Mucosa of rectum (tissue), 2 donors: Measurements from ENCODE around the gene HELZ.

Source experiments
- H3K27ac ChIP-seq, 2 donors: one replicate each; pipeline ENCODE4 v1.7.0; 2013; ENCODE audit warnings: inconsistent platforms in 2 of 2, low read depth in 2 of 2, low read length in 2 of 2
- H3K27me3 ChIP-seq, 2 donors: one replicate each; pipeline ENCODE4 v1.7.0; 2013; ENCODE audit warnings: low read length in 2 of 2; ENCODE audit not compliant: control insufficient read depth in 2 of 2, insufficient read depth in 2 of 2
- H3K36me3 ChIP-seq, 2 donors: one replicate each; pipeline ENCODE4 v1.7.0; 2013; ENCODE audit warnings: low read length in 2 of 2; ENCODE audit not compliant: control insufficient read depth in 2 of 2, insufficient read depth in 2 of 2
- H3K4me1 ChIP-seq, 2 donors: one replicate each; pipeline ENCODE4 v1.7.0; 2013; ENCODE audit warnings: low read length in 2 of 2, mild to moderate bottlenecking in 1 of 2; ENCODE audit not compliant: control insufficient read depth in 2 of 2, insufficient read depth in 2 of 2
- H3K4me3 ChIP-seq, 2 donors: one replicate each; pipeline ENCODE4 v1.7.0; 2013; ENCODE audit warnings: low read length in 2 of 2
- H3K9ac ChIP-seq, 2 donors: one replicate each; pipeline ENCODE4 v1.7.0; 2013; ENCODE audit warnings: low read length in 2 of 2, low read depth in 1 of 2, mild to moderate bottlenecking in 1 of 2
- H3K9me3 ChIP-seq, 2 donors: one replicate each; pipeline ENCODE4 v1.7.0; 2013; ENCODE audit warnings: low read length in 2 of 2; ENCODE audit not compliant: control insufficient read depth in 2 of 2
- donor health status: healthy.
- donor health status: Normal muscosa, but diverticular disease.

HELZ gene

DNA sequence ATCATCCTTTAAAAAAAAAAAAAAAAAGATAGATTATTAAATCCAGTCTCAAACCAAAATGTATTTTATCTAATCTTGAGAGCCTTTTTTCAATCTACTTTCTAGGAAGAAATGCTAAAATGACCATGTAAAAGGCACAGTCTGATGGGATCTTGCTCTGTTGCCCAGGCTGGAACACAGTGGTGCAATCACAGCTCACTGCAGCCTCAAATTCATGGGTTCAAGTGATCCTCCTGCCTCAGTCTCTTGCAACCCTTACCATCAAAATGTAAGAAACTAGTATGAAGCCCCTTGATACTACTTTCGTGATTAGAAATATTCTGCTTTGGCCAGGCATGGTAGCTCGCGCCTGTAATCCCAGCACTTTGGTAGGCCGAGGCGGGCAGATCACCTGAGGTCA lies 70.8 kb downstream of the HELZ start:
- H3K4me3 ChIP-seq = no peak overlapping the region
- H3K9ac ChIP-seq = no peak overlapping the region
- H3K36me3 ChIP-seq = peaks cover 11 to 29% of the 10 kb centered on the region in 2 donors
- H3K4me1 ChIP-seq = no peaks in the 10 kb centered on the region
- no peaks in the 10 kb centered on the region for H3K9me3 ChIP-seq
- no peaks in the 10 kb centered on the region for H3K27me3 ChIP-seq
- H3K27ac ChIP-seq = no peak overlapping the region

DNA sequence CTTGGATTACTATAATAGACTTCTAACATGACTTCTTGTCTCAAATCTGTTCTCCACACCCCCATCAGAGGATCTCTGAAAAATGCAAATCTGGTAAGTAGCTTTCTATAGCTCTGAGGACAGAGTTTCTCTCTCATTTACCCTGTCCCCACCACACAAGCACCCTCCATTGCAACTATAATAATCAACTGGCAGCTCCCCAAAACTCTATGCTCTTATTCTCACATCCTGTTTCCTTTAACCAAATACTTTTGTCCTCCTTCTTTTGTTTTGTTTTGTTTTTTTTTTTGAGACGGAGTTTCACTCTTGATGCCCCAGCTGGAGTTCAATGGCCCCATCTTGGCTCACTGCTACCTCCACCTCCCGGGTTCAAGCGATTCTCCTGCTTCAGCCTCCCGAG lies 73.4 kb downstream of the HELZ start:
- no peak overlapping the region for H3K9ac ChIP-seq
- no peak overlapping the region for H3K4me3 ChIP-seq
- no peak overlapping the region for H3K27ac ChIP-seq
- H3K36me3 ChIP-seq = peaks cover 9 to 26% of the 10 kb centered on the region in 2 donors
- H3K27me3 ChIP-seq = no peaks in the 10 kb centered on the region
- H3K4me1 ChIP-seq = no peaks in the 10 kb centered on the region
- H3K9me3 ChIP-seq = no peaks in the 10 kb centered on the region

DNA sequence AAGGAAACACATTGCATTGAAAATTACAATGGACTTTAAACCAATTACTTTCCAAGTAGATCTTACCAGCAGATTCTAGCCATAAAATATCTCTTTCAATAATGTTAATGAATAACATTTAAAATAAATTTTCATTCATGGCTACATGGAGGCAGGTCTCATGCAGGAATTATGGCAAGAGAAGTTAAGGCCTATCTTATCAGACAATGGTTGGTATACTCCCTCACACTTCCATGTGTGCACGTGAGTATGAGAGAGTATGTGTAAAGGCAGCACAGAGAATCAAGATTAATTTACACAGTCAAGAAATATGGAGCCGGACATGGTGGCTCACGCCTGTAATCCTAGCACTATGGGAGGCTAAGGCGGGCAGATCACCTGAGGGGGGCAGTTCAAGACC lies 76.5 kb downstream of the HELZ start:
- H3K9me3 ChIP-seq = no peaks in the 10 kb centered on the region
- no peaks in the 10 kb centered on the region for H3K27me3 ChIP-seq
- no peak overlapping the region for H3K4me3 ChIP-seq
- H3K9ac ChIP-seq = no peak overlapping the region
- H3K36me3 ChIP-seq = peaks cover 28 to 33% of the 10 kb centered on the region in 2 donors
- H3K27ac ChIP-seq = no peak overlapping the region
- no peaks in the 10 kb centered on the region for H3K4me1 ChIP-seq

DNA sequence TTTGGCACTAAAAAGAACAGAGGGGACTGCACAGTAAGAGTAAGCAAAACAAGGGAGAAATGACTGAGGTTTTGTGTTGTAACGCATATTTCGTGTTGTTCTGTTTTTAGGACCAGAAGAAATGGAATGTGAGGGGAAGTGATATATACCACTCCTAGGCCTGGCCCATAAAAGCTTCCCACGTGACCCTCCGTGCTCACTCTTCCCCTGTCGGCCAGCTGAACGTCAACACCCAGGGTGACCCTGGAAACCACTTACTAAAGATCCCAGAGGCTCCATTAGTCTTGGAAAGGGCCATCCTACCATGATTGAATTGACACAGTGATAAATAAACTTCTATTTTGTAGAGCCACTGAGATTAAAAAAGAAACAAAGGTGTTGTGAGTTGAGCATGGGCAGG lies 79.8 kb downstream of the HELZ start:
- H3K4me3 ChIP-seq = no peak overlapping the region

DNA sequence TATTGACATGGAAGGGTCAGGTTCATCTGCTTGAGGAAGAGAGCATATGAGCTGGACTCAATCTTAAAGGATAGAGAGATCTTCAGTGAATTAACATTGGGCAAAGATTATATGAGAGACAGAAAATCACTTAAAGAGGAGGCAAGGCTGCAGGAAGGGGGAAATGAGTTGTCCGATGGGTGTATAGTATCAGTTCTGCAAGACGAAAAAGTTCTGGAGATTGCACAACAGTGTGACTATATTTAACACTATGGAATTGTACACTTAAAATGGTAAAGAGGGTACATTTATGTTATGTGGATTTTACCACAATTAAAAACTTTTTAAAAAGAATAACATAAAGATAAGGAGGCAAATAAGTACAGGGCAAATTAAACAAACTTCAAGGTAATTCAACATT lies 80.7 kb downstream of the HELZ start:
- Histone ChIP-seq H3K36me3 (peaks cover 42 to 45% of the 10 kb centered on the region in 2 donors), H3K27ac (no peak overlapping the region), H3K9me3 (no peaks in the 10 kb centered on the region), H3K4me1 (no peaks in the 10 kb centered on the region), H3K27me3 (no peaks in the 10 kb centered on the region), H3K4me3 (no peak overlapping the region), H3K9ac (no peak overlapping the region)

More for the DNA sequence above, 79.8 kb downstream of the HELZ start:
- H3K36me3 ChIP-seq = peaks cover 36 to 46% of the 10 kb centered on the region in 2 donors
- H3K4me1 ChIP-seq = no peaks in the 10 kb centered on the region
- H3K9ac ChIP-seq = no peak overlapping the region
- no peak overlapping the region for H3K27ac ChIP-seq
- H3K27me3 ChIP-seq = no peaks in the 10 kb centered on the region
- H3K9me3 ChIP-seq = no peaks in the 10 kb centered on the region

DNA sequence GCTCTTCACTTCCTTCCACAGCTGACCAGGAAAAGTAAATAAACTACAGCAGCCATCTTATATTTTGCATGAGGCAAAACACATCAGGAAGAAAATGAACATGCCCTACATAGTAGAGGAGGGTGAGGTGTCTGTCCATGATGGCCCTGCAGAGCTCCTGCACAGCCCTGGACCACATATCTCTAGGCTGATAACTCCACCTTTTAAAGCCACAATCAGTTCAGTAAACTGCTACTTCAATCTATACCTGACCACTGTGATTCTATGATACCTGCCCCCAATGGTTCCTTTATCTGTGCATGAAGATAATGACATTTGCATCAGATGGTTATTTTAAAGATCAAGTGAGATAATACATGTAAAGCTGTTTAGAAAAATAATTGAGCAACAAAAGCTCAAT lies 82.2 kb downstream of the HELZ start:
- no peak overlapping the region for H3K4me3 ChIP-seq
- H3K36me3 ChIP-seq = peaks cover 42 to 47% of the 10 kb centered on the region in 2 donors
- H3K27me3 ChIP-seq = no peaks in the 10 kb centered on the region
- H3K4me1 ChIP-seq = no peaks in the 10 kb centered on the region
- no peaks in the 10 kb centered on the region for H3K9me3 ChIP-seq
- no peak overlapping the region for H3K9ac ChIP-seq
- no peak overlapping the region for H3K27ac ChIP-seq

DNA sequence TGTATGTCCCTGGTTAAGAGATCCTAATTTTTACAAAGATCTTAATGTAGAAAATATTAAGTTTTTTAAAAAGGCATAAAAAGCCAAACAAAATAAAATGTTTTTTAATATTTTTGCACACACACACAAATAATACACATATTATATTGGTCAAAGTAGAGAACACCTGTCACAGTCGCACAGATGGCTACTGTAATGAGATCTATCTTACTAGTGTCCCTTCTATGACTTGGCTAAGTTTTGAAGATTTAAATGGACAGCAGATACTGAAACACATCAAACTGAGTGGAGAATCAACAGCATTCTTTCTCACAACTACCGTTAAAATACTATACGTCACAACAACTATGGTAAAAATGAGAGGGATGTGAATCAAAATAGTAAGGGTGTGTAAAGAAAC lies 83.4 kb downstream of the HELZ start:
- Histone ChIP-seq H3K27me3 (no peaks in the 10 kb centered on the region), H3K27ac (no peak overlapping the region), H3K4me1 (no peaks in the 10 kb centered on the region), H3K4me3 (no peak overlapping the region), H3K9me3 (no peaks in the 10 kb centered on the region), H3K9ac (no peak overlapping the region), H3K36me3 (peaks cover 33 to 38% of the 10 kb centered on the region in 2 donors)

DNA sequence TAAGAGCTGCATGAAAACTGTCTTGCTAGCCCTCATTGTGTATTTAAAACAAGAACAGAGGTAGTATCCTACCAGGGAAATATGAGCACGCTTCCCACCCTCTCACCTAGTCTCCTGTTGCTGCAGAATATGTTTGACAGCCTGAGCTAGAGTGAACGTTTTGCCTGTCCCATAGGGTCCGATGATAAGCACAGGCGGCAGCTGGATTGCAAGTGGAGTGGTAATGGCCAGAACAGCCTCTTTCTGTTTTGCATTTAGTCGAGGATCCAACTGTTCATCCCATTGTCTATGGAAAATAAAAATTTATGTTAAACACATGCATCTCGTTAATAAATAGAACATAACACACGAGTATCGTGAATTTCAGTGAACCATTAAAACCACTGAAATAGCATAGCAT lies 84.2 kb downstream of the HELZ start:
- no peak overlapping the region for H3K9ac ChIP-seq
- H3K27me3 ChIP-seq = no peaks in the 10 kb centered on the region
- peaks cover 30 to 33% of the 10 kb centered on the region in 2 donors for H3K36me3 ChIP-seq
- H3K4me3 ChIP-seq = no peak overlapping the region
- H3K9me3 ChIP-seq = no peaks in the 10 kb centered on the region
- no peaks in the 10 kb centered on the region for H3K4me1 ChIP-seq
- H3K27ac ChIP-seq = no peak overlapping the region

DNA sequence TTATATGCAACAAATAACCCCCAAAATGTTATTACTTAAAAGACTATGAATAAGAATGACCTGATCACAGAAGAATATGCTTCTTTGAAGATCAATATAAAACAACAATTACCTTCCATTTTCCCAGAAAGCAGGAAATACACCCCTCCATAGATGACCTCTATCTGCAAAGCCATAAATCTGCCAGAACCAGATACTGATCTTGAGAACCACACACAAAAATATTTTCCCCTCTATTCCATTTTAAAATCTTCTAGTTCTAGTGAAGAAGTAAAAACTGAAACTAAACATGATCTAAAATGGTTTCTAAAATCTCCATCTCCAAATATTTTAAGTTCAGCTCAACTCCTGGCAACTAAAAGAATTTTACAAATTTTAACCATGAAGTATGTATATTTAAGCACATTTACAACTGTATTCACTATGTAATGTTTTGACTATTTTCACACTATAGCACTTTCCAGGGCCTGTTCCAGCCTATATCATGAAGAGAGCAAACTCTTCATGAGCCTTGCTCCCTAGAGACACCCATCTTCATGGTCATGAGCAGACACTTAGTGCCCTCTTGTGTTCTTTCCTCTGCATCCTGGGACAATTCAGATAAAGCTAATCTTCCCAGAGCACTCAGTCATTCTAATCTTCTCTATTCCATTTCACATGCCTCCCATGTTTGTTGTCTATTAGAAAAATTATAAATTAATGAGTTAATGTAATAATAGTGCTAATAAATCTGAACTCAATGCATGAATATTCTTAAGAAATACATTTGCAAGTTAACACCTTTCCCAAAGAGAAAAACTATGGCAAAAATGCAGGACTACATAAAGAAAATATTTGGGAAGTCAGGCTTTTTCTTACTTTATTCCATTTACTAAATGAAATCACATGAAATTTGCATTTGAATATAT lies 87.0 kb downstream of the HELZ start:
- no peaks in the 10 kb centered on the region for H3K4me1 ChIP-seq
- peaks cover 14 to 21% of the 10 kb centered on the region in 2 donors for H3K36me3 ChIP-seq
- no peak overlapping the region for H3K9ac ChIP-seq
- no peak overlapping the region for H3K4me3 ChIP-seq
- no peak overlapping the region for H3K27ac ChIP-seq
- no peaks in the 10 kb centered on the region for H3K9me3 ChIP-seq
- H3K27me3 ChIP-seq = no peaks in the 10 kb centered on the region

DNA sequence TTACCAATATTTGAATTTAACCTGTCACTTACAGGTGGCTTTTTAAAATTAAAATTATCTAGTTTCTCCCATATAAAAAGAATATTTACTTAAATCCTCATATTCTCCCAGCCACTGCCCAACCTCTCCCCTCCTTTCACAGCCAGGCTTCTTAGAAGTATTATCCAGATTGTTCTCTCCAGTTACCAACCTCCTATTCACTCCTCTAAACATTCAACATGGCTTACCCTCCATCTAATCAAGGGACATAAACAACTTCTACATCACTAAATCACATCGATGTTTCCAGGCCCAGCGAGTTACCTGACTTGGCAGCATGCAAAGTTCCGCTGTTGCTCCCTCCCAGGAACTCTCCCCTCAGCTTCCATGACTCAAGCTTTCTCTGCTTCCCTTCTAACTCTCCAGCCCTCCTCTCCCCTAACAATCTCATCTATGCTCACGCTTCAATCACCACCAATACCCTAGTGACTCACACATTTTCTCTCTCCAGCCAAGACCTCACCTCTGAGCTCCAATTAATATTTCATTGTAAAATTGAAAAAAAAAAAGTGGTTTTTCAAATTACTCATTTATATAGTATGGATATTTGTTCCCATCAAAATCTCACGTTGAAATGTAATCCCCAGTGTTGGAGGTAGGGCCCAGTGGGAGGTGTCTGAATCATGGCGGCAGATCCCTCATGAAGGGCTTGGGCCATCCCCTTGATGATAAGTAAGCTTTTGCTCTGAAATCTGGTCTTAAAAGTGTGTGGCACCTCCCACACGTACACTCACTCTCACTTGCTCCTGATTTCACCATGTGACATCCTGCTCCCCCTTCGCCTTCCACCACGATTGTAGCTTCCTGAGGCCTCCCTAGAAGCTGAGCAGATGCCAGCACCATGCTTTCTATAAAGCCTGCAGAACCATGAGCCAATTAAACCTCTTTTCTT lies 88.5 kb downstream of the HELZ start:
- no peak overlapping the region for H3K4me3 ChIP-seq
- no peaks in the 10 kb centered on the region for H3K9me3 ChIP-seq
- H3K27ac ChIP-seq = no peak overlapping the region
- H3K36me3 ChIP-seq = peaks cover 14 to 25% of the 10 kb centered on the region in 2 donors
- H3K4me1 ChIP-seq = no peaks in the 10 kb centered on the region
- H3K9ac ChIP-seq = no peak overlapping the region
- H3K27me3 ChIP-seq = no peaks in the 10 kb centered on the region
